Stimulated activated CD8-positive, alpha-beta memory T cell treated with anti-CD3 and anti-CD28 coated beads, Interleukin-7, amount 100 ng/mL, for 48 hours (primary cell): ENCODE measurements around the gene NRN1.

Experiments
- DNase-seq, 2 donors: peaks; one replicate each; pipeline ENCODE4 v3.0.0-alpha.2; 2020; ENCODE audit warnings: low read depth in 1 of 2; ENCODE audit errors: extremely low read depth in 1 of 2

NRN1 gene

DNA sequence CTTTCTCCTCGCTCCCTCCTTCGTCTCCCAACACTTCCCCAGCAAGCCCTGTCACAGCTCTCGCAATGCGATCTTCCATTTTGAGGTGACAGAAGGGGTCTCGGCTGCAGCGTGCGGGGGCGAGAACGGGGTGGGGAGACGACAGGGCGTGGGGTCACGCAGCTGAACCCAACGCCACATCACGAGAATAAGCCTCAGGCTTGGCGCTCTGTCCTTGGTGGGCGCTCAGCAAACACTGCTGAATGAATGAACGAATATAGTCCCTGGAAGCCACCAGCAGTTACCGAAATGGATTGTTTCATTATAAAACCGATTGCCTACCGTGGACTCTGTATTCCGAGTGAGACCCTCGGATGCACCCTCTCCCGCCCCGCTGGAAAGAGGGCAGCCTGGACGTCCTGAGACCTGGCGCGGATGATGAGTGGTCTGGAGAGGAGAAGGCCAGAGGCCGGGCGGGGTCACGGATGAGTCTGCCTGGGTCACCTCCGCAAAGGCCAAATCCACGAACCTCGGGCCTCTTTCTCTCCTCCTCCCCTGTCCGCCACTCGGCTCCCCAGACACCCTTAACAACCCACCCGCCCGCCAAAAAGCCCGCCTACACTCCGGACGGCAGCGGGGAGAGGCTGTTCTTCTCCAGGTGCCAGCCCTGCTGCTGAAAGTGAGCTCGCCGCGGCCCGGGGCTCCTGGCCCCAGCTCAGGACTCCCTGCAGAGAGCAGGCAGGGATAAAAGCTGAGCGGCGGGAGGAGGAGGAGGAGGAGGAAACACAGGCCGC lies 3.7 kb downstream of the NRN1 start:
- DNase-seq: no peak

DNA sequence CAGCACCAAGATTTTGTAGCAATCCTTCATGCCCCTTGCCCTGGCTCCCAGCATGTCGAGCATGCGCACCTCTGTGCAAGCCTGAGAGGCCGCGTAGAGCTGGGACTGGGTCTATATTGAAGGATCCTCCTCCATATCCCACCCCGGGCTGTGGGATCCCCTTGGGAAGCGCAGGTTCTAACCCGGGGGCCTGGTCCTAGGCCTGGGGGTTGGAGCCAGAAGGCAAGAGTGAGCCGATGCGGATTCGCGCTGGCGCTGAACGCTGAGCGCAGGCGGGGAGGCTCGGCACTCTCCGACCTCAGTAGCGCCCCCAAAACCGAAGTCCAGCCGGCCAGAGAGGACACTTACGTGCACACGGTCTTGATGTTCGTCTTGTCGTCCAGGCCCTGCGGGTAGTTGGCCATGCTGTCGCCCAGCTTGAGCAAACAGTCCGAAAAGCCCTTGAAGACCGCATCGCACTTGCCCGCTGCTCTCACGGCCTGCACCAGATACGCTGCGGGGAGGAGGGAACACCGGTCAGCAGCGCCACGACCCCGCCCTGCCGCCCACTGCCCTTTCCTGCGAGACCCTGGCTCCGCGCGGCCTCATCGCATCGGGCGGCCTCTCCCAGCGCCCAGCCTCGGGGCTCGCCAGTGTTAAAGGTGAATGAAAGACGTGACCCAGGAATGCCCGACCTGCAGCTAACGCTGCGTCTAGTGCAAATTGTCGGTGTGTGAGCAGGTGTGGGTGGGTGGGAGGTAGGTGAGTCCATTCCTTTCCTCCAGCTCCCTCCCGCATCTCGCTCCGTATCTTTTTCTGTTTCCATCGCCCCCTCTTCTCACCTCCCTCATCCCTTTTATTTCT lies 4.5 kb downstream of the NRN1 start:
- DNase-seq: no peak

DNA sequence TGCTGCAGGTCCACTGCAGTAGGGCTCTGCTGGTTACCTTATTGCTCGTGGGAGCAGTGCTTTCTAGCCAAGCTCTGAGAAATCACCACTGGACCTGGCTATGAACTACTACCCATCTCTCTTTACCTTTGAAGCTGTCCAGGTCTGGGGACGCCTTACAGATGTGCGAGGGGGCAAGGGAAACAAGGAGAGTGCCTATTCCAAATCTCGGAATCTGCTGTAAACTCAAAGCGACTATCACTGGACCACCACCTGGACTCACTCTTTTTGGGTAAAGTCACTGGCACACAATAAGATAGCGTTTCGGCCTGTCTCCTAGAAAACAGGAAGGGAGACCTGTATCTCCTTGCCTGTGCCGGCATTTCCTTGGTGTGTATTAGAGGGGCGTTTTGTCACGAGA lies 5.3 kb downstream of the NRN1 start:
- DNase-seq: no peak

DNA sequence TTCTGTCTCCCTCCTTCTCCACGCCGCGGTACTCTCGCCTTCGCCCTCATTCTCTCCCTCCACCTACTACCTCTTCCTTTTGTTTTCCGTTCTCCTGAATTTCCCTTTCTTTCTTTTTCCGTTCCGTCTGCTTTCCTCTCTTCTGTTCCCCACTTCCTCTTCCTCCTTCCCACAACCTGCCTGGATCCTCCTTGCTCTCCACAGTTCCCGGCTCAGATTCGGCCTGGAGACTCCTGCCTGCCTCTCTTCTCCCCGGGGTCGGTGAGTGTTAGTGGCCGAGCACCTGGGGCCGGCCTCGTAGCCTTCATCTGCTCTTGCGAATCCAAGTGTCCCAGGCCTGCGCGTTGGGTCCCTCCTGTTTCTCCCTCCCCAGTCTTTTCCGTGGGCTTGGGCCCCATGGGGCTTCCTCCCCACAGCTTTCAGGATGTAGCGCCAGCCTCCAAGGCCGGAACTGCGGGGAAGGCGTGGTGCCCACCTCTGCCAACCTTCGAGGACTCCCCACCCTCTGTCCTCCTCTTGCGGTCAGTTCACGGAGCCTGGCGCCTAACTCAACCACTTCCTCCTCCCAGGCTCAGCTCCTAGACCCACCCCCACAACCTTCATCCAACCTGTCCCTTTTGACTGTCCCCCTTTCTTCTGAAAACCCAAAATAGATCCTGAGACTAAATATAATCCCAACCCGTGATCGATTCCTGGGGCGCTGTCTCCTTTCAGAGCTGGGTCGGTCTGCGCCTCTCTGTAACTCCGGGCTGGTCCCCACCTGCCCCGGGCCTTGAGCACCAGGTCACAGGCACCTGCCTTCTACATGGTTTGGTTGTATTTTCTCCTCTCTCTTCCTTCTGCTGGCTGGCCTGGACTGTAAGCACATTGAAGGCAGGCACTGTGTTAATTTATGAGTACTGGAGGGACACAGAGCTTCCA lies 6.8 kb downstream of the NRN1 start:
- DNase-seq: no peak

DNA sequence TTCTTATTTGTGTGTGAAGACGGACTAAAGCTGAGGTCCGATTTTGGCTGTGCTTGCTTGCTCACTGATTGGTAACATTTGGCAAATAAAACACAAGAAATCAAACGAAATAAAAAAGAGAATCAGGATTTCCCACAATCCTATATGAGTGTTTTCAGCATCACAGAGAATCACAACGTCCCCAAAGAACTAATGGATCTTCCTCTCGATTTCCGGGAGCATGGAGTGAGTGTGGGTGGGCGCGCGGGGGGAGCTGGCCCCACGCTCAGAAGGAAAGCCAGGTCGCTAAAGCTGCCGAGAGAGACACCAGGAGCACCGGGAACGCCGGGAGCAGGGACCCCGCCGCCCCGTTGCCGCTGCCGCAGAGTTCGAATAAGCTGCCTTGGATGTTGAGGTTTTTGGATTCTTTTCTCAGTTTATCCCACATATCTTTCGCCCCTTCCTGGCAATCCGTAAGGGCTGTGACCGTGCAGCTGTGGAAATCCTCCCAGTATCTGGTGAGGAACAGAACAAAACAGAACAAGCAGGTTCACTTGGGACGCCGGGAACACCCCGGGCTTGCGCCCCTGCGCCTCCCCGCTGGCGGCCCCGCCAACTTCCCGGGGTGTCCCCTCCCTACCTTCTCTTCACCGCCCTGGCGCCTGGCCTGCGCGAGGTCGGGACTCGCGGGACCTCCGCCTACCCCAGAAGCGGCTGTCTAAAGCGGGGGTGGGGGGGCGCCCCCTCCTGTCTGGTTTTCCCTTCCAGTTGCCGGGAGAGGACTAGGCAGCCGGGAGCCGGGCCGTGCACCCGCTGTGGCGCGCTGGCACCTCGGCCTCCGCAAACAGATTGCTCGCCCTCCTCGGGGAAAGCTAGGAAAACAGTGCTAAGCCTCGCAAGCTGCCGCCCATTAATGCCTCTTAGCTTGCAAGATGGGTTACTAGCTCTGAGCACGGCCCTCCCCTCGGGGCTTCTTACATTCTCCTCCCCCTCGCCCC lies 7.7 kb downstream of the NRN1 start:
- no peak for DNase-seq

DNA sequence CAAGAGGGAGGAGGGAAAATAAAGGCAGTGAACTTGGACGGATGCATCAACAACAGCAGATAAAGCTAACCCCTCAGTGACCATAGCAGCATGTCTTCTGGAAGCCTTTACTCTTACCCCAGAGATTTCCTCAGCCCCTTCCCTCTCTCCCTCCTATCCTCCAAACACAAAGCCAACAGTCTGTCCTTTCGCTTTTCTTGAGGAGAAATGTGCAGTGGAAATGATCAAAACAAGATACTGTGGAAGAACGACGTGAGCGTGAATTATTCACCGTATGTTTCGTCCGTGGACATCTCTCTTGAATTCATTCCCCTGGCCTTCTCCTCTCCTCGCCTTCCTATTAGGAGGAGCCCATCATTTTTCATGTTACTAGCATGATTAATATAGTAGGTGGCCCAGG lies 8.5 kb downstream of the NRN1 start:
- no peak for DNase-seq

DNA sequence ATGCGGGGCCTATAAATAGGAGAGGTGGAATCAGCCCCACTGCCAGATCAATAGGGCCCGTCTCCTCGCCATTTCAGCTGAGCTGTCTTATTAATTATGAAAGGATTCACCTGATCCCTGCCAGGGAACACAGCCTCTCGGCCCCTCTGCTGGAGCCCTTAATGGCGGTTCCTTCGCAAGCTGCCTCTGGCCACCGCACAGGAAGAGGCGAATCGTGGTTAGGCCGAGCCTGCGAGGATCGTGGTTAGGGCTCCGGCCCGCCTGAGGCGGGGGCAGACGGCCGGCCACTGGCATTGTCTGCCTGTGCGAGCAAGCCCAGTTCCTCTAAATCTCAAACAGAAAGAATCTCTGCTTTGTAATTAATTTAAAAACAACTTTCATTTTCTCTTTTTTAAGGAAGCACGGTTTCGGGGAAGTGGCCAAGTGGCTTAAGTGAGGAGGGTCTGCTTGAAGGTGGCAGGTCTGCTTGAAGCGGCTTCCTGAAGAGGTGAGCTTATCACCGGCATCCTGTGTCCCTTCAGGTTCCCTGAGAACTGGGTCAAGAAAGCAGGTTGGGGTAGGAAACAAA lies 9.2 kb downstream of the NRN1 start:
- no peak for DNase-seq

DNA sequence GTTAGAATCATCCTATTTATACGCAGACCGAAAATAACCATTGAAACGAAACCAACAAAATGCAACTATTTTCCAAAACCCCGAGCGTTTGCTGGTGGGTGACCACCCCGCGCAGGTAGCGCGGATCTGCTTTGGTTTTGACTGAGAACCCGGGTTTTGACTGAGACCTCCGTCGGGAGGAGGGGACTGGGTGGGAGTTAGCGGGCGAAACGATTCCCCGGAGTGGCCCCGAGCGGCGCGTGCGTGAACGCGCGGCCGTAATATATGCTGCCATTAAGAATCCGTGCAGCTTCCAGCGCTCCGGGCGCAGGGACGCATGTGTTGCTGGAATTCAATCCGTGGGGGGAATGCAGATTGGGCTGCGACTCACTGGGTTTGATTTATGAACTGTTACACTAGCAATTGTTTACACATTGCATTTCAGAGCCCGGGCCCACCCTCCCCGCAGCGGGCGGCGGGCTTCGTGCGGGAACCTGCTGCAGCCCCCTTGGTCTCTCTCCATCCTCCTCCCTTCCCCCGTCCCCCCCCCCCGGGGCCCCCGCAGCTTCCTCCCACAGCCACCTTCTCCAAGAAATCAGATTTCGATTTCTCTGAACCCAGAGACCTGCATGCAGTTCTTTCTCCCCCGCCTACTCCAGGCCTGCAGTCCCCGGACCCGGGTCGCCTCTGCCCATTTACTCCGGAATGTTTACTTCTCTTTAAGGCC lies 9.9 kb downstream of the NRN1 start:
- DNase-seq: no peak

DNA sequence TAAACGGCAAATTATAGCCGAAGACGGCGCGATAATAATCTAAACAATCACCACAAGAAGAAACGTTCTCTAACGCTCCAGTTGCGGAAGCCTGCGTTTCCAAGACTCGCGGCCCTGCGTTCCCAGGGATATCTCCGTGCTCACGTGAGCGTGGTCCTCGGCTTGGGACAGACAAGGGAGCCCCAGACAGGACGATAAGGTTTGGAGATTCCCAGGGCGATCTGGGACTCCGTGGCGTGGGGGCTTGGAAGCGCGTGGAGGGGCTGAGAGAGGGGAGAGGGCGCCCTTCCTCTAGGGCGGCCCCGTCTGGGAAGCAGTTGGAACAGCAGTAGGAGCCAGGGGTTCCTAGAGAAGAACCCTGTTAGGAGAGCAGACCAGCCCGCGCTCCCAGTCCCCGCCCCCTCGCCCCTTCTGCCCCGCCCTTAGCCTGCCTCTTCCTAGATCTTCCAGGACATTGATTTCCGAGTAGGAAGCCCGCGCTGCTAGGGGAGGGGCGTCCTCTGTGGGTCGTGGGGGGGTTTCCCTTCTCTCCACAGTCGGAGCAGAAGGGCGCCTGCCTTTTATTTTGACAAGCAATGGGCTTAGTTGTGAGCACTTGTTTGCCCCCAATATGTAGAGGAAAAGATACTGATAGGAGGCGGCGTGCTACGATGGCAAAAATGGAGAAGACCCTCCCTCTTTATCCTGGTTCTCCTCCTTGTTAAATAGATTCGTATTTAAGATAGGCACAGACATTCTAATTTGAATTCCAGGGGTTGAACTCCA lies 10.6 kb downstream of the NRN1 start:
- no peak for DNase-seq

DNA sequence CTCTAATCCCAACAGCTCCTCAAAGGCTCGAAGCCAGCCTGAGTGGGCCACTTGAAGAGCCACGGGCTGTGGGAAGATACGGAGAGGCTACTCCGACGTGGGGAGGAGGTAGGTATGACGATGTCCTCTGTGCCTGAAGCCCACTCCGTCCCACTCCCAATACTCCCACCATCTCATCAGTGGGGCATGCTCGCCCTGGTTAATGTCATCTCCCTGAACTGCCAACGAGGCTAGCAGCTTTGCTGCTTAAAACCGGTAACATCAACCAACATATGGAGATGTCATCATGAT lies 11.1 kb downstream of the NRN1 start:
- no peak for DNase-seq

DNA sequence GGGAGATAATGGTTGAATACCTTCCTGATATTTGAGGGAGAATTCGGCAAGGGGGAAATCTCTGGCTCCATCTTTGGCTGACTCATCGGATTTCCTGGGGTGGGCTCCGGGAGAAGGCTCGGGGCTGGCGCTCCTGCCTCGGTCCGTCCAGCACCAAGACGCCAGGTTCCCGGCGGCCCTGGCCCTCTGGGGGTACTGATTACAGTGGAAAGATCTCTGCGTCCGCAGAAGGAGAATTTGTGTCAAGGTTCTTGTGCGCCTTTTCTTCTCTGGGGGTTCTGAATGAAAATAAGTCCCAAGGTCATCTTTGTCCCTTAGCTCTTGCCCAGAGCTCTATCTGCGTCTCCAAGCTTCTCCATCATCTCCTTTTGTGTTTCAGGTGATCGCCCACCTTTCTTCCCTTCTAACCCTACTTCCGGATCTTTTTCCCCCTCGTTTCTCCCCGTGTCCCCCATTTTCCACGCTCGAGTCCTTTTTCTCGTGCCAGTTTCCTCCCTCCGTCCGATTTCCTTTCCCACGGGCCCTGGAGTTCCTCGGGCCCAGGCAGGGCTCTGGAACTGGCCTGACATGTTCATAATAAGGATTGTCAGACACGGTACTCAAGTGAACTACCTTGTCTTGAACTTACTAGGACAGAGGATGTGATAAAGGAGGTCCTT lies 11.6 kb downstream of the NRN1 start:
- DNase-seq: no peak

DNA sequence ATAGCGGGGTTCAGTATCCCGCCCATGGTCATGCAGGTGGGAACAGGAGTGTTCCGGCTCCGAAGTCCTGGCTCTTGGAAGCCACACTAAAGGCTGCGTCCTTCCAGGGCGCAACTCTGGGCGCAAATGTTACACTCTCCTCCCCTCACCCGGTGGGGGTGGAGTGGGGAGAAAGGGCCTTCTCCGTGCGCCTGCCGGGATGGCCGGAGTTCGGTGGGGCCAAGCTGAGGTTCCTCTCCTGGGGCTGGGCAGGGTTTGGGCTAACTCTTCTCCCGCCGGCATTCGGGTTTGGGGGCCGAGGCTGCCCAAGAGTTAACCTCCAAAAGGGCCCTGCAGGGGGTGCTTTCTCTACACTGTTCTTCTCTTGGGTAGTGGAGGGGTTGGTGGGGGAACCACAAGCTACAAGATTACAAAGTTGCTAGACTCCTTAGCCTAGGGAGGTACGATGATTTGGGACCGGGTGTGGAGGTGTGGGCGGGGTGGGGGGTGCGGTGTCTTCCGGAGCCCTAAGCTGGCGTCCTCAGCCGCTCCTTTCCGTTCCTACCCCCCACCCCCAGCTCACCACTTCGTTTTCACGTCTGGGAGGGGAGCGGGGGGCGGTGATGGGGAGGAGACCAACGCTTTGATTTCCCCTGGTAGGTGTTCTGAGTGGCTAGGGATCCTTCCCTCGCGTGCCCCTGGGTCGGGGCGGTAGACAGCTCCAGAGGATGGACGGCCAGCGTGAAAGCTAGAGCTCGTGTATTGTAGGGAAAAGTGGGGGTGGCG lies 12.3 kb downstream of the NRN1 start:
- no peak for DNase-seq

DNA sequence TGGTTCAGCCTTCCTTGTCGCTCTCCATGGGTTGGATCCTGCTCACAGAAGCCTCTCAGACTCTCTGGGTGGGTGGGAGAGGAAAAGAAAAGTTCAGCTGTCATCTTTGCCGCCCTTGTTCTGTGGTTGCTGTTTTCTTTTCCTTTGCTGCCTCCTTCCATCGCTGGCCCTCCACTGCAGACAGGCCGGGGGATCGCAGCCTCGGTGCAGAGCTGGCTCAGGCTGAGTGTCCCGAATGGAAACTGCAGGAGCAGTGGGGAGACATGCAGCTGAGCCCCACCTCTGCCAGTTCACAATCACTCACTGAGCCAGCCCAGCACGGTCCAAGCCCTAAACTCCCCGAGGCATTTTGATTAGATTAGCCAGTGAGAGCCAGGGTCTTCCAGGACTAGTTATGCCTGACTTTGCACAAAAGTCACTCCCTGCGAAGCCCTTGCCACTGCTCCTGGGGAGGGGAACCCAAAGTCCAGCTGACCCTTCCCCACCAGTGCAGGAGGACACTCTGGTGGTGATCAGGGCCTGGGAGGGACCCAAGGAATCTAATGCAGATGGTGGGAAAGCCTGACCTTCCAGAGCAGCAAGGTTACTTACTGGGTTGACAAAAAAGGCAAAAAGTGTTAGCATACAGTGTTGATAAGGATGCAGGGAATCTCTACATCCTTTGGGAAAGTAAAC lies 14.0 kb downstream of the NRN1 start:
- no peak for DNase-seq

DNA sequence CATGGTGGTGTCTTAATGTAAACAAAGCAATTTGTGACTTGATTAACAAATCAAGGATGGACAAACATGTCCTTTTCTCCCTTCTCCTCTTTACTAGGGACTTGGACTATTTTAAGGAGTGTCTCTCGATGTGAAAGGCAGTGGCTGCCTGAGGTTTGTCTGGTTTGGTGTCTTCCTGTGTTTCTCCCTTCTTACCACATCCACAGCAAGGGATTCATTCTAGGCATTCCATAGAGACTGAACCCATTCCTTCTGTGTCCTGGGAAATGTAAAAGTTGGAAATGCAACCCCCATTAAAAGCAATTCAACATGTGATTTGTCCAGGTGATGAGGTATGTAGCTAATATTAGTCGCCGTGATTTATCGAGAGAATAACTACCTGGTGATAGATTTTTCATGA lies 15.9 kb downstream of the NRN1 start:
- no peak for DNase-seq

DNA sequence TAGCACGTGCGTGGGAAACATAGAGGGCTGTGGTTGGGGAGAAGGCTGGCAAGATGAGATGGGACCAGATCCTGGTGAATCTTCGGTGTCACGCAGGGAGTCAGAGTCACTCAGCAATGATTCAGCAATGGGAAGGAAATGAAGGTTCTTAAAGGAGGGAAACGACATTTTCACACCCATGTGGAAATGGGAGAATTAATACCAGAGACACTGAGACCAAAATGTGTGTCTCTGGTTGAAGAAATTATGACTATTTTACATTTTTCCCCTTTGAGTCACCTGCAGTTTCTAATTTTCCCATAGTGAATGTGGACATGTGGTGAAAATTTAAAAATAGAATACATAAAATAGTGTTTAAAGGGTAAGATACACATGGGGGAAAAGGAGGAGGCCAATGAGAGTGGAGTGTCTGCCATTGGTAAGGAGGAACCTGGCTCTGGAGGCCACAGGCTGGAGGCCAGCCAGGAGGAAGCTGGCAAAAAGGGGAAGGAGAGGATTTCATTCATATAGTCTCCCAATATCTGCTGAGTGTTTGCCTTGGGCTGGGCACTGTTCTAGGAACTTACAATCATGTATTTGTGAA lies 17.5 kb downstream of the NRN1 start:
- DNase-seq: no peak

DNA sequence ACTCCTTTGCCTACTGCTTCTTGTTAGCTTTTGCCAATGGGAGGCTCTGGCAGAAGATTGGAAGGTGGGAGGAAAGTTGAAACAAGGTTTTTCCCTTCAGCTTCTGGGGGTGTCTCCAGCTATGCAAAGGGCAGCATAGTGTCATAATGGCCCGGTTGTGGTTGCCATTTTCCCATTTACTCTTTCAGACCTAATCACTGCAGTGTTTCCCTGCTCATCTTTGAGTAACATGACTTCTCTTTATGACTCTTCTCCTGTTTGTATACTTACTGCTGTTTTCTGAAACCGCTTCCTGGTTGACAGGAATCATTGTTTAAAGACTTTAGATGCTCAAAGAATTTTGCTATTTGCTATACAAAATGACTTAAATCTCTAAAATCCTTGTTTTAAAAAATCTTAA lies 19.9 kb downstream of the NRN1 start:
- no peak for DNase-seq
